CD4-positive, alpha-beta T cell treated with Interleukin-1 beta for 1 hour (primary cell): ENCODE measurements around the gene GRIA3.
"Not testable (repeated sequence)": the region's sequence is repeated elsewhere in the genome, so short reads cannot be mapped to it uniquely, and the experiment has no call there.

Source experiments
- DNase-seq, 2 donors: peaks; one replicate each; pipeline ENCODE4 v3.0.0-alpha.2; 2020 to 2022

Gene GRIA3

GRCh38 chrX:123277347-123277746, 93.3 kb downstream of the GRIA3 start:
- no peak for DNase-seq

GRCh38 chrX:123277821-123278220, 93.7 kb downstream of the GRIA3 start:
- DNase-seq = no peak

GRCh38 chrX:123282241-123282640, 98.2 kb downstream of the GRIA3 start:
- no peak for DNase-seq

GRCh38 chrX:123283407-123283806, 99.3 kb downstream of the GRIA3 start:
- DNase-seq = not testable (repeated sequence)

GRCh38 chrX:123291623-123292022, 107.5 kb downstream of the GRIA3 start:
- DNase-seq = no peak

- no peak for DNase-seq
These were observed 113.9 kb downstream of the GRIA3 start for GRCh38 chrX:123298026-123298425.

GRCh38 chrX:123303429-123303828, 119.4 kb downstream of the GRIA3 start:
- no peak for DNase-seq

GRCh38 chrX:123308658-123309057, 124.6 kb downstream of the GRIA3 start:
- DNase-seq = no peak

- no peak for DNase-seq
These were observed 126.0 kb downstream of the GRIA3 start for GRCh38 chrX:123310112-123310511.

- DNase-seq = no peak
These were observed 127.4 kb downstream of the GRIA3 start for GRCh38 chrX:123311486-123311885.

- DNase-seq = no peak
These were observed 129.4 kb downstream of the GRIA3 start for GRCh38 chrX:123313486-123313885.

GRCh38 chrX:123320622-123321021, 136.5 kb downstream of the GRIA3 start:
- DNase-seq = no peak

- DNase-seq = no peak
These were observed 138.5 kb downstream of the GRIA3 start for GRCh38 chrX:123322536-123322935.

- DNase-seq = no peak
These were observed 140.5 kb downstream of the GRIA3 start for GRCh38 chrX:123324625-123325024.

GRCh38 chrX:123330229-123330942, 146.3 kb downstream of the GRIA3 start:
- DNase-seq = no peak

- no peak for DNase-seq
These were observed 147.3 kb downstream of the GRIA3 start for GRCh38 chrX:123331349-123331748.

GRCh38 chrX:123331859-123332258, 147.8 kb downstream of the GRIA3 start:
- DNase-seq = no peak

GRCh38 chrX:123336666-123337065, 152.6 kb downstream of the GRIA3 start:
- no peak for DNase-seq

- no peak for DNase-seq
These were observed 154.0 kb downstream of the GRIA3 start for GRCh38 chrX:123337886-123338639.

- no peak for DNase-seq
These were observed 155.3 kb downstream of the GRIA3 start for GRCh38 chrX:123339221-123339905.

GRCh38 chrX:123340696-123341095, 156.6 kb downstream of the GRIA3 start:
- no peak for DNase-seq

GRCh38 chrX:123348468-123348867, 164.4 kb downstream of the GRIA3 start:
- DNase-seq = no peak

- no peak for DNase-seq
These were observed 166.1 kb downstream of the GRIA3 start for GRCh38 chrX:123350226-123350625.

GRCh38 chrX:123357941-123358340, 173.9 kb downstream of the GRIA3 start:
- no peak for DNase-seq
